Measurements from ENCODE around the gene HHAT. TPM values are rescaled to one million over a fixed set of nuclear protein-coding genes. Genes with fewer than 3 reads are reported as not detected.

The HHAT gene
- total and polyA plus RNA-seq, 2 of the 13 experiments (the other 11 are each of a cell fraction or from before 2014, with no cell fraction given) = 2.6 to 4.9 TPM

DNA sequence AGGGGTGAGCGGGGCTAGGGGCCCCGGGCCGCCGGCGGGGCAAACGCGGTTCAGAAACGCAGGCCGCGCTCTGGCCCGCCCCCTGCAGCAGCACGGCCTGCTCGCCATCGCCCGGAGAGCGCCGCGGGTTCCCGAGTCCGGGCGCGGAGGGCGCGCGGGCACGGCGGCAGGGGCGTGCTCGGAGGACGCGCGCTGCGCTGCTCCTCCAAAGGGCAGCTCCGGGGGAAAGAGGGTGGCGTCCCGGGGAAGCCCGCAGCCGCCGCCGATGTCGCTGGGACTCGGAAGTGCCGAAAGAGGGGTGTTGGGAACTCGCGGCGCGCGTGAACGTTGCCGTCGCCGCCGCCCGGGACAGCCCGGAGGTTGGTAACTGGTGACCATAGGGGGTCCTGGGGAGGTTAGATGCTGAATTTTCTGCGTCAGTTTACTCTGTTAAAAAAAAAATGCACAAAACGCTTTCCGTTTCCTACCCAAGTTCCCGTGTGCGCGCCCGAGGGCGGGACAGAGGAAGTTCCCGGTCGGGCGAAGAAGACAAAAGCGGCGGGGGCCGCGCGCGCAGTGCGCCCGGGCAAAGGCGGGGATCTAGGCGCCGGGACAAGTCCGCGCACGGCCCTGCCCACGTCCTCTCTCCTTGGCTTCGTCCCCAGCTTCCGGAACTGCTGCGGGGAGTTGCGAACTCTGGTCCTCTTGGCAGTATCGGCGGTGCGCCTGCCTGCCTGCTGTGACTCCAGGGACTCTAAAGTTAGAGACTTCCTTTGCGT lies at the start of gene HHAT (continued):
- TF ChIP-seq, protein P1, sequence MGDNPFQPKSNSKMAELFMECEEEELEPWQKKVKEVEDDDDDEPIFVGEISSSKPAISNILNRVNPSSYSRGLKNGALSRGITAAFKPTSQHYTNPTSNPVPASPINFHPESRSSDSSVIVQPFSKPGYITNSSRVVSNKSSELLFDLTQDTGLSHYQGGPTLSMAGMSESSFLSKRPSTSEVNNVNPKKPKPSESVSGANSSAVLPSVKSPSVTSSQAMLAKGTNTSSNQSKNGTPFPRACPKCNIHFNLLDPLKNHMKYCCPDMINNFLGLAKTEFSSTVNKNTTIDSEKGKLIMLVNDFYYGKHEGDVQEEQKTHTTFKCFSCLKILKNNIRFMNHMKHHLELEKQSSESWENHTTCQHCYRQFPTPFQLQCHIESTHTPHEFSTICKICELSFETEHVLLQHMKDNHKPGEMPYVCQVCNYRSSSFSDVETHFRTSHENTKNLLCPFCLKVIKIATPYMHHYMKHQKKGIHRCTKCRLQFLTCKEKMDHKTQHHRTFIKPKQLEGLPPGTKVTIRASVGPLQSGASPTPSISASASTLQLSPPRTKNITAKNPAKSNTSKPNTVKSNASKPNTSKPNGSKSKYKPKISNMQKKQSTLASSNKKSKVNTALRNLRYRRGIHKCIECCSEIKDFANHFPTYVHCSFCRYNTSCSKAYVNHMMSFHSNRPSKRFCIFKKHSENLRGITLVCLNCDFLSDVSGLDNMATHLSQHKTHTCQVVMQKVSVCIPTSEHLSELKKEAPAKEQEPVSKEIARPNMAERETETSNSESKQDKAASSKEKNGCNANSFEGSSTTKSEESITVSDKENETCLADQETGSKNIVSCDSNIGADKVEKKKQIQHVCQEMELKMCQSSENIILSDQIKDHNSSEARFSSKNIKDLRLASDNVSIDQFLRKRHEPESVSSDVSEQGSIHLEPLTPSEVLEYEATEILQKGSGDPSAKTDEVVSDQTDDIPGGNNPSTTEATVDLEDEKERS (CRISPR knock-in tag; IDR thresholded peaks at IDR 0.05) = peak; percentile 32; the same call in 1 of the 2 replicates
- TF ChIP-seq, protein P2, sequence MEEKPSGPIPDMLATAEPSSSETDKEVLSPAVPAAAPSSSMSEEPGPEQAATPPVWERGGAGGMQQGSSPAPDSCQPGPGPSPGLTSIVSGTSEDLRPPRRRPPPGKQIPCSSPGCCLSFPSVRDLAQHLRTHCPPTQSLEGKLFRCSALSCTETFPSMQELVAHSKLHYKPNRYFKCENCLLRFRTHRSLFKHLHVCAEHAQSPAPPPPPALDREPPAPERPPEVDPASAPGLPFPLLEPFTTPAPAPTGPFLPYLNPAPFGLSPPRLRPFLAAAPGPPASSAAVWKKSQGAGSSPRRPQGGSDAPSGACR (CRISPR knock-in tag; IDR thresholded peaks at IDR 0.05) = no peak
- TF ChIP-seq, protein P3, sequence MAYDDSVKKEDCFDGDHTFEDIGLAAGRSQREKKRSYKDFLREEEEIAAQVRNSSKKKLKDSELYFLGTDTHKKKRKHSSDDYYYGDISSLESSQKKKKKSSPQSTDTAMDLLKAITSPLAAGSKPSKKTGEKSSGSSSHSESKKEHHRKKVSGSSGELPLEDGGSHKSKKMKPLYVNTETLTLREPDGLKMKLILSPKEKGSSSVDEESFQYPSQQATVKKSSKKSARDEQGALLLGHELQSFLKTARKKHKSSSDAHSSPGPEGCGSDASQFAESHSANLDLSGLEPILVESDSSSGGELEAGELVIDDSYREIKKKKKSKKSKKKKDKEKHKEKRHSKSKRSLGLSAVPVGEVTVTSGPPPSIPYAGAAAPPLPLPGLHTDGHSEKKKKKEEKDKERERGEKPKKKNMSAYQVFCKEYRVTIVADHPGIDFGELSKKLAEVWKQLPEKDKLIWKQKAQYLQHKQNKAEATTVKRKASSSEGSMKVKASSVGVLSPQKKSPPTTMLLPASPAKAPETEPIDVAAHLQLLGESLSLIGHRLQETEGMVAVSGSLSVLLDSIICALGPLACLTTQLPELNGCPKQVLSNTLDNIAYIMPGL (CRISPR knock-in tag; IDR thresholded peaks at IDR 0.05; ENCODE audit: borderline replicate concordance in 1 of 2, low read depth in 1 of 2) = peak in 1 of 2 experiments; percentile 85; a peak in 2 of 4 replicates
- TF ChIP-seq, protein P4, sequence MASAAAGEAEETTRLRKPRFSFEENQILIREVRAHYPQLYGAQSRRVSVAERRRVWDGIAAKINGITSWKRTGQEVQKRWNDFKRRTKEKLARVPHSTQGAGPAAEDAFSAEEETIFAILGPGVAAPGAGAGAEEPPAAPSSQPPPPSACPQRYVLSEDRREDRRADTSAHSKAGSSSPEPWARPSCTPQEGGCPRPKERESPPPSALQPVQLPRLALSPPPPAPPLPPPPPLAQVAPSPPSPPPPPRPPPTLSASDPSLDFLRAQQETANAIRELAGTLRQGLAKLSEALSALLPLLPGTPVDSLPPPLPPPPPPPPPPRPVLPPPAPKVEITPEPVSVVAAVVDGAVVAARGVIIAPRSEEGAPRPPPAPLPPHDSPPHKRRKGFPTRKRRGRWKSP (CRISPR knock-in tag; IDR thresholded peaks at IDR 0.05) = peak; percentile 62; the same call in 1 of the 2 replicates
- TF ChIP-seq ZNF766 (CRISPR knock-in tag; IDR thresholded peaks at IDR 0.05; ENCODE audit: borderline replicate concordance) (peak; percentile 57; the same call in 1 of the 2 replicates), SMAD1 (CRISPR knock-in tag; IDR thresholded peaks at IDR 0.05; ENCODE audit: borderline replicate concordance, low read depth) (0 out of 2 replicates have a peak, but pooled peaks have one; percentile 62), RXRB (CRISPR knock-in tag; IDR thresholded peaks at IDR 0.05; ENCODE audit: borderline replicate concordance) (no peak), ZNF629 (CRISPR knock-in tag; conservative IDR thresholded peaks at IDR 0.05) (no peak), ZNF713 (CRISPR knock-in tag; IDR thresholded peaks at IDR 0.05) (0 out of 2 replicates have a peak, but pooled peaks have one; percentile 48), ZNF350 (CRISPR knock-in tag; IDR thresholded peaks at IDR 0.05; ENCODE audit: borderline replicate concordance, low read depth) (0 out of 2 replicates have a peak, but pooled peaks have one; percentile 29), ZNF225 (CRISPR knock-in tag; IDR thresholded peaks at IDR 0.05) (peak; percentile 57; the same call in 1 of the 2 replicates), HMG20B (CRISPR knock-in tag; conservative IDR thresholded peaks at IDR 0.05) (no peak), SMYD3 (CRISPR knock-in tag; IDR thresholded peaks at IDR 0.05) (0 out of 2 replicates have a peak, but pooled peaks have one; percentile 14), ZKSCAN1 (IDR thresholded peaks at IDR 0.05; ENCODE audit: low read length) (no peak), ZBTB38 (CRISPR knock-in tag; IDR thresholded peaks at IDR 0.05) (no peak), GTF3A (CRISPR knock-in tag; conservative IDR thresholded peaks at IDR 0.05) (0 out of 2 replicates have a peak, but pooled peaks have one; percentile 71), ZFP36L2 (CRISPR knock-in tag; IDR thresholded peaks at IDR 0.05) (no peak)
- TF ChIP-seq, protein P5, sequence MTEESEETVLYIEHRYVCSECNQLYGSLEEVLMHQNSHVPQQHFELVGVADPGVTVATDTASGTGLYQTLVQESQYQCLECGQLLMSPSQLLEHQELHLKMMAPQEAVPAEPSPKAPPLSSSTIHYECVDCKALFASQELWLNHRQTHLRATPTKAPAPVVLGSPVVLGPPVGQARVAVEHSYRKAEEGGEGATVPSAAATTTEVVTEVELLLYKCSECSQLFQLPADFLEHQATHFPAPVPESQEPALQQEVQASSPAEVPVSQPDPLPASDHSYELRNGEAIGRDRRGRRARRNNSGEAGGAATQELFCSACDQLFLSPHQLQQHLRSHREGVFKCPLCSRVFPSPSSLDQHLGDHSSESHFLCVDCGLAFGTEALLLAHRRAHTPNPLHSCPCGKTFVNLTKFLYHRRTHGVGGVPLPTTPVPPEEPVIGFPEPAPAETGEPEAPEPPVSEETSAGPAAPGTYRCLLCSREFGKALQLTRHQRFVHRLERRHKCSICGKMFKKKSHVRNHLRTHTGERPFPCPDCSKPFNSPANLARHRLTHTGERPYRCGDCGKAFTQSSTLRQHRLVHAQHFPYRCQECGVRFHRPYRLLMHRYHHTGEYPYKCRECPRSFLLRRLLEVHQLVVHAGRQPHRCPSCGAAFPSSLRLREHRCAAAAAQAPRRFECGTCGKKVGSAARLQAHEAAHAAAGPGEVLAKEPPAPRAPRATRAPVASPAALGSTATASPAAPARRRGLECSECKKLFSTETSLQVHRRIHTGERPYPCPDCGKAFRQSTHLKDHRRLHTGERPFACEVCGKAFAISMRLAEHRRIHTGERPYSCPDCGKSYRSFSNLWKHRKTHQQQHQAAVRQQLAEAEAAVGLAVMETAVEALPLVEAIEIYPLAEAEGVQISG (CRISPR knock-in tag; IDR thresholded peaks at IDR 0.05) = peak; percentile 71
